ENCODE measurements around the gene PEX16.

- no peak for TF ChIP-seq CTCF (IDR thresholded peaks at IDR 0.05; ENCODE audit: low read depth, low read length, poor library complexity, severe bottlenecking)
- no peak for TF ChIP-seq EZH2phosphoT487 (IDR thresholded peaks at IDR 0.05; ENCODE audit: borderline replicate concordance, low read length)
Observed at GRCh38 chr11:45959851-45960250, 42.2 kb upstream of the PEX16 start.
